ENCODE data around the gene SPAST. TPM values are rescaled to one million over a fixed set of nuclear protein-coding genes. Genes with fewer than 3 reads are reported as not detected.

The SPAST gene
- total and polyA plus RNA-seq, 2 of the 13 experiments (the other 11 are each of a cell fraction or from before 2014, with no cell fraction given) = 11.5 to 40.4 TPM

GRCh38 chr2:32039447-32040219 lies 23.7 kb upstream of the SPAST start, which contains the start of gene DPY30 (continued):
- no peak for TF ChIP-seq ZBTB40 (IDR thresholded peaks at IDR 0.05)
- 0 out of 2 replicates have a peak, but pooled peaks have one; percentile 51 for TF ChIP-seq ZBTB40 (CRISPR knock-in tag; IDR thresholded peaks at IDR 0.05)
- TF ChIP-seq ZNF75D (CRISPR knock-in tag; IDR thresholded peaks at IDR 0.05; ENCODE audit: borderline replicate concordance) = no peak
- TF ChIP-seq NPAS2 (CRISPR knock-in tag; IDR thresholded peaks at IDR 0.05; ENCODE audit: borderline replicate concordance) = no peak
- TF ChIP-seq ZNF724P (CRISPR knock-in tag; IDR thresholded peaks at IDR 0.05; ENCODE audit: borderline replicate concordance) = no peak
- TF ChIP-seq TFE3 (CRISPR knock-in tag; IDR thresholded peaks at IDR 0.05) = peak; percentile 56; the same call in 1 of the 2 replicates
- peak; percentile 79 for TF ChIP-seq AHDC1 (CRISPR knock-in tag; IDR thresholded peaks at IDR 0.05; ENCODE audit: borderline replicate concordance)
- TF ChIP-seq DNMT3B (CRISPR knock-in tag; conservative IDR thresholded peaks at IDR 0.05) = 0 out of 2 replicates have a peak, but pooled peaks have one; percentile 58
- peak; percentile 45; the same call in 1 of the 2 replicates for TF ChIP-seq SRF (IDR thresholded peaks at IDR 0.05; ENCODE audit: low read depth, low read length)
- TF ChIP-seq ELF3 (CRISPR knock-in tag; IDR thresholded peaks at IDR 0.05) = peak; percentile 79
- TF ChIP-seq ZNF570 (CRISPR knock-in tag; IDR thresholded peaks at IDR 0.05; ENCODE audit: borderline replicate concordance) = 0 out of 2 replicates have a peak, but pooled peaks have one; percentile 61

Data from HepG2 (cell line).